IMR-90 (cell line): ENCODE data around the gene HOXA5.

Experiments
- CEBPB ChIP-seq: IDR thresholded peaks from 2 replicates; pipeline ENCODE4 v1.6.1; 2012; ENCODE audit warnings: low read depth, low read length, improper control_type of control experiment
- CTCF ChIP-seq: conservative IDR thresholded peaks from 2 replicates; pipeline ENCODE4 v1.5.1; 2012; ENCODE audit warnings: mild to moderate bottlenecking, low read depth, low read length, improper control_type of control experiment
- FOS ChIP-seq: fragments of 150-350 bp; IDR thresholded peaks from 2 replicates; pipeline ENCODE4 v1.6.1; 2016; ENCODE audit warnings: low read depth, low read length
- MAFK ChIP-seq: IDR thresholded peaks from 2 replicates; pipeline ENCODE4 v1.6.1; 2012; ENCODE audit warnings: low read depth, low read length, improper control_type of control experiment
- MXI1 ChIP-seq: IDR thresholded peaks from 2 replicates; pipeline ENCODE4 v1.6.1; 2012; ENCODE audit warnings: low read depth, mild to moderate bottlenecking, low read length, moderate library complexity, borderline replicate concordance
- NFE2L2 ChIP-seq: fragments of 150-350 bp; IDR thresholded peaks from 2 replicates; pipeline ENCODE4 v1.6.1; 2016; ENCODE audit warnings: low read depth, mild to moderate bottlenecking, low read length
- POLR2A ChIP-seq: IDR thresholded peaks from 2 replicates; pipeline ENCODE4 v1.6.1; 2012; ENCODE audit warnings: mild to moderate bottlenecking, low read depth, low read length
- RAD21 ChIP-seq: IDR thresholded peaks from 2 replicates; pipeline ENCODE4 v1.6.1; 2012; ENCODE audit warnings: low read length, improper control_type of control experiment
- RCOR1 ChIP-seq: IDR thresholded peaks from 2 replicates; pipeline ENCODE4 v1.6.1; 2012; ENCODE audit warnings: mild to moderate bottlenecking, low read length, improper control_type of control experiment; ENCODE audit not compliant: insufficient replicate concordance
- RFX5 ChIP-seq: IDR thresholded peaks from 2 replicates; pipeline ENCODE4 v1.8.0; 2012; ENCODE audit warnings: low read depth, mild to moderate bottlenecking, low read length, moderate library complexity
- USF2 ChIP-seq: fragments of 150-350 bp; IDR thresholded peaks from 2 replicates; pipeline ENCODE4 v1.6.1; 2017; ENCODE audit warnings: mild to moderate bottlenecking, antibody characterized with exemption, low read length, low read depth
- TF ChIP-seq, protein P1 (sequence below): fragments of 150-350 bp; IDR thresholded peaks from 2 replicates; pipeline ENCODE4 v1.6.1; 2016; ENCODE audit warnings: low read depth, mild to moderate bottlenecking, low read length, moderate library complexity, borderline replicate concordance

- TF ChIP-seq CTCF (no peak), POLR2A (no peak), USF2 (no peak), CEBPB (no peak), NFE2L2 (no peak), RAD21 (no peak), MAFK (no peak), MXI1 (no peak), FOS (no peak), RFX5 (no peak), RCOR1 (no peak)
- TF ChIP-seq, protein P1, sequence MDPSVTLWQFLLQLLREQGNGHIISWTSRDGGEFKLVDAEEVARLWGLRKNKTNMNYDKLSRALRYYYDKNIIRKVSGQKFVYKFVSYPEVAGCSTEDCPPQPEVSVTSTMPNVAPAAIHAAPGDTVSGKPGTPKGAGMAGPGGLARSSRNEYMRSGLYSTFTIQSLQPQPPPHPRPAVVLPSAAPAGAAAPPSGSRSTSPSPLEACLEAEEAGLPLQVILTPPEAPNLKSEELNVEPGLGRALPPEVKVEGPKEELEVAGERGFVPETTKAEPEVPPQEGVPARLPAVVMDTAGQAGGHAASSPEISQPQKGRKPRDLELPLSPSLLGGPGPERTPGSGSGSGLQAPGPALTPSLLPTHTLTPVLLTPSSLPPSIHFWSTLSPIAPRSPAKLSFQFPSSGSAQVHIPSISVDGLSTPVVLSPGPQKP: no peak
Measured at GRCh38 chr7:27163288-27164044, 20.0 kb upstream of the HOXA5 start.
